Esophagus muscularis mucosa (tissue), 4 donors: Measurements from ENCODE around the gene ADK. TPM values are rescaled to one million over a fixed set of nuclear protein-coding genes. Genes with fewer than 3 reads are reported as not detected.
A peak's percentile ranks its signal among the peaks of the same experiment; 100 is the strongest.
"Not testable (repeated sequence)": the region's sequence is repeated elsewhere in the genome, so short reads cannot be mapped to it uniquely, and the experiment has no call there.

ENCODE experiments used
- DNase-seq: peaks from one replicate; pipeline ENCODE4 v3.0.0-alpha.2; 2017; ENCODE audit errors: extremely low spot score
- H3K27ac ChIP-seq, 4 donors: fragments of 200-600 bp; sonication (generic); replicated peaks in 1 of 4; 1 replicate in 3 of 4; 2 replicates in 1 of 4; pipeline ENCODE4 v1.5.1; 2016 to 2019; ENCODE audit warnings: mild to moderate bottlenecking in 1 of 4
- H3K27me3 ChIP-seq, 4 donors: fragments of 200-600 bp; sonication (generic); one replicate each; pipeline versions ENCODE4 v1.5.1 to v1.6.0; 2016 to 2019
- H3K36me3 ChIP-seq, 4 donors: fragments of 200-600 bp; sonication (generic); one replicate each; pipeline ENCODE4 v1.5.1; 2016 to 2019
- H3K4me1 ChIP-seq, 4 donors: fragments of 200-600 bp; sonication (generic); one replicate each; pipeline ENCODE4 v1.5.1; 2016 to 2019
- H3K4me3 ChIP-seq, 4 donors: fragments of 200-600 bp; sonication (generic); 1 replicate in 2 of 4; 2 replicates in 2 of 4; pipeline ENCODE4 v1.5.1; 2016 to 2019; ENCODE audit warnings: mild to moderate bottlenecking in 4 of 4, moderate library complexity in 1 of 4
- H3K9me3 ChIP-seq, 4 donors: fragments of 200-600 bp; sonication (generic); 1 replicate in 3 of 4; 2 replicates in 1 of 4; pipeline ENCODE4 v1.5.1; 2016 to 2019
- CTCF ChIP-seq, 3 experiments: fragments of 200-600 bp in 2 of 3; fragments of 450-650 bp in 1 of 3; sonication (generic) in 2 of 3; IDR thresholded peaks; one replicate each; pipeline ENCODE4 v1.5.1; 2017 to 2019; ENCODE audit warnings: antibody characterized with exemption in 3 of 3, mild to moderate bottlenecking in 2 of 3, moderate library complexity in 1 of 3
- EP300 ChIP-seq: sonication (generic); formaldehyde crosslinking; IDR thresholded peaks from one replicate; pipeline ENCODE4 v1.6.1; 2017; ENCODE audit warnings: antibody characterized with exemption
- POLR2A ChIP-seq: fragments of 450-650 bp; IDR thresholded peaks from one replicate; pipeline ENCODE4 v1.6.1; 2017; ENCODE audit warnings: antibody characterized with exemption, moderate library complexity, mild to moderate bottlenecking, low read depth
- POLR2AphosphoS5 ChIP-seq, 2 donors: sonication (generic); formaldehyde crosslinking; IDR thresholded peaks; one replicate each; pipeline ENCODE4 v1.6.1; 2017; ENCODE audit warnings: antibody characterized with exemption in 2 of 2
- WGBS: methylation state at CpG from one replicate; pipeline ENCODE4 v1.1.5; 2018; 5-methylcytosine and 5-hydroxymethylcytosine counted together
- intact Hi-C: fragments of 100-400 bp; cut with DNase I; formaldehyde crosslinking; loops from one replicate; pipeline ENCODE4 v1.15.1; 2023
- total RNA-seq, 4 donors: library from RNA; depleted of rRNA; stranded (reverse); fragments of >200 nt; gene quantifications; one replicate each; pipeline versions ENCODE4 v1.1.0 to v1.2.1, GENCODE V29; 2016

Gene ADK
- total RNA-seq, 4 donors from 2014 or later, result 20.2 to 23.3 (median 21.2) TPM

GRCh38 chr10:74179111-74179710, 28.2 kb downstream of the ADK start:
- intact Hi-C loops, result no loop called here
- 90% methylated on average over 2 of the region's 2 CpGs for WGBS
- Histone ChIP-seq H3K4me3 (no peak overlapping the region), H3K36me3 (no peaks in the 10 kb centered on the region), H3K27ac (no peak overlapping the region), H3K27me3 (no peaks in the 10 kb centered on the region), H3K9me3 (no peaks in the 10 kb centered on the region), H3K4me1 (peaks cover 13 to 19% (median 17%) of the 10 kb centered on the region in 4 donors)
- TF ChIP-seq CTCF (IDR thresholded peaks at IDR 0.05), result no peak
- no peak for DNase-seq

- H3K4me1 ChIP-seq, result peaks cover 7 to 20% (median 13%) of the 10 kb centered on the region in 4 donors
- intact Hi-C loops, result no loop called here
- H3K36me3 ChIP-seq, result no peaks in the 10 kb centered on the region
- H3K27me3 ChIP-seq, result no peaks in the 10 kb centered on the region
- no peak overlapping the region for H3K27ac ChIP-seq
- TF ChIP-seq EP300, result no peak
- no peak for TF ChIP-seq CTCF (IDR thresholded peaks at IDR 0.05)
- no peak for TF ChIP-seq POLR2A
- TF ChIP-seq POLR2AphosphoS5 (IDR thresholded peaks at IDR 0.05), result no peak
- H3K9me3 ChIP-seq, result no peaks in the 10 kb centered on the region
- H3K4me3 ChIP-seq, result no peak overlapping the region
- DNase-seq, result no peak
Measured at GRCh38 chr10:74186678-74187077, 35.7 kb downstream of the ADK start.

GRCh38 chr10:74187237-74187636, 36.2 kb downstream of the ADK start:
- H3K36me3 ChIP-seq, result no peaks in the 10 kb centered on the region
- DNase-seq, result no peak
- H3K9me3 ChIP-seq, result no peaks in the 10 kb centered on the region
- intact Hi-C loops, result no loop called here
- H3K27me3 ChIP-seq, result no peaks in the 10 kb centered on the region
- WGBS, result 72% methylated on average over 1 of the region's 1 CpG
- peaks cover 7 to 20% (median 13%) of the 10 kb centered on the region in 4 donors for H3K4me1 ChIP-seq
- no peak overlapping the region for H3K27ac ChIP-seq
- H3K4me3 ChIP-seq, result no peak overlapping the region
- TF ChIP-seq POLR2AphosphoS5 (IDR thresholded peaks at IDR 0.05) (no peak), CTCF (IDR thresholded peaks at IDR 0.05) (no peak), POLR2A (no peak), EP300 (no peak)

- H3K9me3 ChIP-seq, intact Hi-C loops, H3K36me3 ChIP-seq: not testable (repeated sequence)
Measured at GRCh38 chr10:74188617-74189016, 37.6 kb downstream of the ADK start.

GRCh38 chr10:74189999-74190421, 39.0 kb downstream of the ADK start:
- DNase-seq, result no peak
- Histone ChIP-seq H3K4me1 (peaks cover 7 to 20% (median 13%) of the 10 kb centered on the region in 4 donors), H3K4me3 (peak overlapping the region in 1 of 4 donors; percentile 5), H3K27ac (peak overlapping the region; percentile 29 to 63 (median 34)), H3K36me3 (no peaks in the 10 kb centered on the region), H3K9me3 (no peaks in the 10 kb centered on the region), H3K27me3 (no peaks in the 10 kb centered on the region)
- WGBS, result 20% methylated on average over 3 of the region's 3 CpGs
- intact Hi-C loops, result no loop called here
- TF ChIP-seq POLR2AphosphoS5 (IDR thresholded peaks at IDR 0.05) (peak in 1 of 2 donors; percentile 28), POLR2A (no peak), EP300 (no peak), CTCF (IDR thresholded peaks at IDR 0.05) (no peak)

More at GRCh38 chr10:74188617-74189016, 37.6 kb downstream of the ADK start:
- H3K27me3 ChIP-seq, H3K4me3 ChIP-seq, DNase-seq, H3K27ac ChIP-seq: not testable (repeated sequence)
- H3K4me1 ChIP-seq, result peaks cover 7 to 20% (median 13%) of the 10 kb centered on the region in 4 donors
- WGBS, result over 99% methylated on average over 13 of the region's 13 CpGs
